HL-60 (cell line): ENCODE measurements around the gene DPCD.

Experiments used
- DNase-seq, 2 experiments: peaks; one replicate each; pipeline ENCODE4 v3.0.0-alpha.2; 2010 to 2020; ENCODE audit warnings: low read depth in 1 of 2, low spot score in 1 of 2
- H3K27ac ChIP-seq: fragments of 250-450 bp; sonication (Bioruptor Pico); replicated peaks from 2 replicates; pipeline ENCODE4 v1.5.1; 2020; ENCODE audit warnings: mild to moderate bottlenecking, moderate library complexity
- H3K27me3 ChIP-seq: fragments of 250-450 bp; sonication (Bioruptor Pico); 2 replicates; pipeline ENCODE4 v1.5.1; 2021; ENCODE audit warnings: mild to moderate bottlenecking, moderate library complexity; ENCODE audit not compliant: insufficient read depth, poor library complexity, severe bottlenecking
- H3K4me3 ChIP-seq: replicated peaks from 2 replicates; pipeline ENCODE4 v1.5.1; 2011; ENCODE audit warnings: mild to moderate bottlenecking, control low read depth, low read length; ENCODE audit not compliant: insufficient read depth
- CTCF ChIP-seq: IDR thresholded peaks from one replicate; pipeline ENCODE4 v1.5.1; 2011; ENCODE audit warnings: low read length, control low read depth, inconsistent platforms; ENCODE audit not compliant: insufficient read depth
- GABPA ChIP-seq: IDR thresholded peaks from 2 replicates; pipeline ENCODE4 v1.6.1; 2012; ENCODE audit warnings: low read depth
- POLR2AphosphoS5 ChIP-seq: IDR thresholded peaks from 2 replicates; pipeline ENCODE4 v1.6.1; 2012; ENCODE audit warnings: low read depth
- REST ChIP-seq: IDR thresholded peaks from 2 replicates; pipeline ENCODE4 v1.6.1; 2012; ENCODE audit warnings: low read depth; ENCODE audit not compliant: insufficient replicate concordance
- SPI1 ChIP-seq: IDR thresholded peaks from 2 replicates; pipeline ENCODE4 v1.6.1; 2012; ENCODE audit warnings: low read depth, mild to moderate bottlenecking, borderline replicate concordance

DPCD gene

GRCh38 chr10:101595591-101596433 lies 7.7 kb downstream of the DPCD start:
- TF ChIP-seq SPI1 (no peak), CTCF (no peak), POLR2AphosphoS5 (no peak), GABPA (no peak), REST (no peak)
- Histone ChIP-seq H3K27ac (no peak overlapping the region), H3K27me3 (no peaks in the 10 kb centered on the region), H3K4me3 (no peak overlapping the region)
- no peak for DNase-seq

GRCh38 chr10:101597091-101597900 lies 9.2 kb downstream of the DPCD start:
- no peak for TF ChIP-seq POLR2AphosphoS5
- TF ChIP-seq CTCF = no peak
- TF ChIP-seq GABPA = no peak
- no peak for TF ChIP-seq REST
- no peak for TF ChIP-seq SPI1
- Histone ChIP-seq H3K27ac (no peak overlapping the region), H3K4me3 (no peak overlapping the region), H3K27me3 (no peaks in the 10 kb centered on the region)
- DNase-seq = no peak

- Histone ChIP-seq H3K4me3 (no peak overlapping the region), H3K27me3 (no peaks in the 10 kb centered on the region), H3K27ac (no peak overlapping the region)
- DNase-seq = no peak
- TF ChIP-seq GABPA (no peak), POLR2AphosphoS5 (no peak), CTCF (no peak), REST (no peak), SPI1 (no peak)
Measured at GRCh38 chr10:101601541-101601940, 13.4 kb downstream of the DPCD start.
